GM18858 (cell line): ENCODE measurements around the gene LYVE1.
"Not testable (repeated sequence)": the region's sequence is repeated elsewhere in the genome, so short reads cannot be mapped to it uniquely, and the experiment has no call there.

ENCODE experiments used
- ATAC-seq: cut with Tn5 transposase; IDR thresholded peaks from one replicate; pipeline ENCODE4 v1.9.1; 2021; ENCODE audit not compliant: unreplicated experiment

Gene LYVE1, protein sequence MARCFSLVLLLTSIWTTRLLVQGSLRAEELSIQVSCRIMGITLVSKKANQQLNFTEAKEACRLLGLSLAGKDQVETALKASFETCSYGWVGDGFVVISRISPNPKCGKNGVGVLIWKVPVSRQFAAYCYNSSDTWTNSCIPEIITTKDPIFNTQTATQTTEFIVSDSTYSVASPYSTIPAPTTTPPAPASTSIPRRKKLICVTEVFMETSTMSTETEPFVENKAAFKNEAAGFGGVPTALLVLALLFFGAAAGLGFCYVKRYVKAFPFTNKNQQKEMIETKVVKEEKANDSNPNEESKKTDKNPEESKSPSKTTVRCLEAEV

DNA sequence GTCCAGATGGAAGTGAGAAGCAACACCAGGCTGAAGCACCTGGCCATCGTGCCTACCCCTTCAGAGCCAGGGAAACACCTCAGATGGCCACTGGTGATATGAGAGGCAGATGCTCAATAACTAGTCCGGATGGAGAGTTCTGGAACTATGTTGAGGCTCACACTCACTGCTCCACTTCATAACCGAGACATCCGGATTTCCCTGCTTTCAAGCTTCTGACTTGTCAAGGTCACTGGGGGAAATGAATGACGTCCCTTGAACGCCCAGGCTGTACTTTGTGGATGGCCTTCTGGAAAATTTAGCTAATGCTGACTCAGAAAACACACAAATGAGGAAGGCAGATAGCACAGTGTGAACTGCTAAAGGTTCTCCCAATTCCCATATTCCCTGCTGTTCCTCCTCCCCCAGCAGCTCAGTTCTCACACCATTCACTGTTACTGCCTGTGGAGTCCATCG, at the start of gene LYVE1:
Gene LYVE1, minus strand, starts transcription at position 180 of the 456 bp plus-strand sequence. Its CDS starts 133 bp downstream, at position 47.
- no peak for ATAC-seq

DNA sequence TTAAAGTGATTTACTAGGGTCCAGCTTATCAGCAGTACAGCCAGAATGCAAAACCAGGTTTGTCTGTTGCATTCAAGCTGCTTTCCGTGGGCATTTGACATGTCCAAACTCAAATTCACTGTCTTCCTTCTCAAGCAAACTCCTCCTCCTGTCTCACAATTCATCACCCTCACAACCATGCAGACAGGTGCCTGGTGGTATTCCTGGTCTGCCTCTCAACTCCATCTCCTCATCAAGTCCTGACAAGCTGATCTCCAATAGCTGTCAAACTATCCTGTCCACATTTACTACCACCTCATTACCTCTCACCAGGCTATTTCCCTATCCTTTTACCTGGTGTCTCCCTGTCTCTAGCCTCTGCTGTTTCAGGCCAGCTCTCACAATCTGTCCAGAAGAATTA, 49.1 kb upstream of the LYVE1 start:
- ATAC-seq: no peak

DNA sequence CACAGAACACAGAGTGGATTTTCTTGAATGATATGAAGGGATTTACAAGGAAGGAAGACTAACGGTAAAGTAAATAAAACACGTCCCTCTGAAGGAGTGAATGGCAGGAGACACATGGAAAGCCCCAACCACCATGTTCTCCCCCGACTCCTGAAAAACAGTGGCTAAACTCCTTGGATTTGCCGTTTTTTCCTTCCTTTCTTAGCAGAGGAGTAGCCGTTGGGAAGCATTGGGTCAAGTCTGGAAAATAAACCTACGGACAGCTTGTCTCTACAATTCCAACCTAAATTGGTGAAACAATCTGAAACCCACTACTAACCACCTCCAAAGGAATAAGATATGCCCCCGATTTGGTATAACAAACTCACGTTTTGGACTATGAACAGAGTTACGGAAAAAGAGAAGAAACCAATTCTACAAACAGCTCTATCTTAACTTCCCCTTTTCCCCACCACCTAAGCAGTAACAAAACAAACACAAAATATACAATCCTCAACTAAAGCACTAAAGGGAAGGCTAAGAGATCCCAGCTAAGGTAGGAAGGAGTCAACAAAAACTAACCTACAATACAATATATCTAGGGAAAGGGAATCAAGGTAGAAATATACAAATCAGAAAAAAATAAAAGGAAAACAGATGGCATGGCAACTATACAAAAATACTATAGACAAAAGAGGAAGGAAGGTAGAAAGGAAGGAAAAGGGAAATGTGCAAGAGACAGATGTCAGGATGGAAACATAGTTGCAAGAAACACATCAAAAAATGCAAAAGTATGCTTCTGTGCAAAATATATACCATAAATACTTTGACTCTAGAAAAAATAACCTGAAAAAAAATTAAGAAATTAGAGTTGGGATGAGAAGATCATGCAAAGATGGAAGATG, 43.8 kb upstream of the LYVE1 start:
- no peak for ATAC-seq

DNA sequence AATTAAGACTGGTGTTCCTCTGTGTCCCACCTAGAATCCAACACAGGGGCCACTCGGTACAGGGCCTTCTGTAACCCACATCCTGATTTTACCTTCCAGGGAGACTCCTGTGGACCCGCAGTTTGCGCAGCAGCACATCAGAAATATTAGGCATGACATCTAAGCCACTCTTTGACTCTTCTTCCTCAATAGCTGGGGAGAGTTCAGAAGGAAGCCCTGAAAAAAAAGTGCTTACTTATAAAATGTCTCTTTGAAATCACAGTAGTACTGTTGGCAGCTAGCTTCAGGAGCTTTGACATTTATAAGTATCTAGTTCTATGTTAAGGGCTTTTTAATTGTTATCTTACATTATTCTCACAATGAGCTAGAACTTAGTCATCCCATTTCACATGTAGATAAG, 41.2 kb upstream of the LYVE1 start:
- ATAC-seq: no peak

DNA sequence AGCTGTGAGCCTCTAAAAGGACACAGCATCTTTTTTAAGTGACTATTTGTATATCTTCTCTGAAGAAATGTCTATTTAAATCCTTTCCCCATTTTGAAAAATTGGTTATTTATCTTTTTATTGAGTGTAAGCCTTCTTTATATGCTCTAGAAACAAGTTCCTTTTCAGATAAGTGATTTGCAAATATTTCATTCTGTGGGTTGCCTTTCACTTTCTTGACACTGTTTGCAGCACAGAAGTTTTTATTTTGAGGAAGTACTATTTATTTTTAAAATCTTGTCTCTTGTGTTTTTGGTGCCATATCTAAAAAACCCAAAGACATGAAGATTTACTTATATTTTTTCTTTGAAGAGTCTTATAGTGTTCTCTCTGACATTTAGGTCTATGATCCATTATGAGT, 40.1 kb upstream of the LYVE1 start:
- ATAC-seq: no peak

DNA sequence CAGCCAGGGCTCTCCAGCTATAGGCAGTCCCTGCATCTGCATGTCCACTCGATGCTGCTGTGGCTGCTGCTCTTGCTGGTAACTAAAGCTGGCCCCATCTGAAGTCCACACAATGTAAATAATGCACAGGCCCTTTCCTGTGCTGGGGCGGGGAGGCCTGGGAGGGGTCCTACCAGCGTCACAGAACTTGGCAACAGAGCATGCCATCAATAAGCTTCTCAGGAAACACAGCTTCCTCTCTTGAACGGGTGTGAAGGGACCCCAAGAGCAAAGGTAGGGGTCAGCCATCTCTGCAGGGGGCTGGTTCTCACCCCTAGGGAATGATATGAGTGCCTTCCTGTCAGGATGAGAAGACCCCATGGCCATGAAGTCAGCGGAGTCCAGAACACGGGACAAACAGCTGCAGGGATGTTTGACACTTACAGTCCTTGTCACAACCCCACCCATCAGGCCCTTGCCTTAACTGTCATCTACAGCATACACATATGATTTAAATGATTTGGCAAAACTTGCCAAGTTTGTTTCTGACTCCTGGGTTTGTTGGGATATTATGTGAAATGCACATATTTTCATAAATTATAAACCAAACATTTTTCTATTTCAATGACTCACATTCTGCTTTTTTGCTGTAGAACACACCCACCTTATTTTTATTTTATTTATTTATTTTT, 39.1 kb upstream of the LYVE1 start:
- ATAC-seq: no peak

DNA sequence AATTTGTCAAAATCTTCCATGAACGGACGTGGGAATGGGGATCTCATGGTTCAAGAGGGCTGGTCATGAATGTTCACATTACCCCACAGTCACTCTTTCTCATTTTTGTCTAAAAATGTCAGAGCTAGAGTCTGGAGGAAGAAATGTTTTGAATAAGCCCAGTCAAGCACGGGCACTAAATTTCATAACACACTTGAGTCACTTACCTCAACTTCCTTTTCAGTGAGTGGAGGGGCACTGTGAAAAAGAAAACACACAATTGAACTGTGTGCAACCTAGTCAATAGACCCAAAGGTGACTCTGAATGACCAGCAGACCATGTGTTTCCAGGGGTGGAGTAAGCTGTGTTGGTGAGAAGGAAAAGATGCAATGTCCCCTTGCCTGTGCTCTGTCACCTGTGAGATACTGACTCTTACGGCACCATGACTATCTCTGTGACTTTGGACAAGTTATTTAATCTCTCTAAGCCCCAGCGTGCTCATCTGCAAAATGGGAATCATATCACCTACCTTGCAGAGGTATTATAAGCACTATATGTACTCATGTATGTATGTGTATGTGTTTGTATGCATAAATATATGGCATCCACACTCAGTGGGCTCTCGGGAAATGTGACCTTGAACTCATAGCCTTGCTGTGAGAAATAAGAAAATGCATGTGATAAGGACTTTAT, 38.2 kb upstream of the LYVE1 start:
- ATAC-seq: no peak

DNA sequence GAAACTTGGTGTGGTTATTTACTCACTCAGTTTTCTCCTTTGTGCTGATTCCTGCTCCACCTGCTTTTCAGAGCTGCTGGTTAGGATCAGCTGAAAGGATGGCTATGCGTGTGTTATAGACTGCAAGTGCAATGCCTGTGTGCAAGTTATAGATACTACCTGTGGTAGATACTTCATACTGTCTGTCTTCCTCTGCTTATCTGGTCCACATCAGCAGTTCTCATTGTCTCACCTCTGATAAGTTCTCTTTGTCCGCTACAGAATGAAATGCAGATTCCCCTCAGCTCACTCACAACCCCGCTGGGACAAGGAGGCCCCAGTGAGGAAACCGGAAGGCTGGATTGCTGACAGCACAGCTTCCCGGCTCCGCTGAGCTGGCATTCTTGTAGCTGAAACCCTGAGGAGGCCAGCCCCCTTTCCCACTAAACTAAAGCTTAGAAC, 37.5 kb upstream of the LYVE1 start:
- ATAC-seq: no peak

DNA sequence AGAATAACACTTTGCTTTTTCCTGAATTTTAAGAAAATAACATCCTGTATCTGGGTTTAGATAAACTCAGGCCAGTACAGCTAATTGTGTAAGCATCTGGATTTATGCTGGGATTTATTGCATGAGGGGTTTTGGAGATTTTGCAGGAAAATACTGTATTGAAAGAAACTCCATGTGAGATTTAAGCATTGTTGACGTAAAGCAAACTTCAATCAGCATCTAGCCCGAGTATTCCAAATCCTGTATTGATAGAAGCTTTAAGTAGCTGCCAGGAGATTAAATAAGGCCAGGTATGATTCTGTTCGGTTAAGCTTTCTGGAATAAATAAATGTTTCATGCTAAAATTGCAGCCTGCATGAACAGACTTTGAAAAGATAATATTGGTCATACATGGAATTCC, 36.3 kb upstream of the LYVE1 start:
- no peak for ATAC-seq

DNA sequence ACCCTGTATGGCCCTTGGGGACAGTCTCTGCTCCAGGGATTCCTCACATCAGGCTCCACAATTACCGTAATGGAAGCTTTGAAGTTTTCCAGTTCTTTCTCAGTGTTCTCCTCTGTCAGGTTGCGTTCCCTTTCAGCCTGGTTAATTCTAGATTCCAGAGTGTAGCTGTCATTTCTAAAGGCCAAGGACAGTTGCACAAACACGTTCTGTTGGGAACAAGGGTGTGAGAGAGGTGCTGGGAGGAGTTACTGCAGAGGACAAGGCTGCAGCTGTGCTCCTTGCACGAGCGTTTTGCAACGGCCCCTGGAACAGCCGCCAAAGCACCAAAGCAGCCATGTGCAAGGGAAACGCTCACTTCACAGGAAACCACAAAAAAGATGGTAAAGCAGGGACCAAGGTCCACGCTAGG, 35.9 kb upstream of the LYVE1 start:
- no peak for ATAC-seq

DNA sequence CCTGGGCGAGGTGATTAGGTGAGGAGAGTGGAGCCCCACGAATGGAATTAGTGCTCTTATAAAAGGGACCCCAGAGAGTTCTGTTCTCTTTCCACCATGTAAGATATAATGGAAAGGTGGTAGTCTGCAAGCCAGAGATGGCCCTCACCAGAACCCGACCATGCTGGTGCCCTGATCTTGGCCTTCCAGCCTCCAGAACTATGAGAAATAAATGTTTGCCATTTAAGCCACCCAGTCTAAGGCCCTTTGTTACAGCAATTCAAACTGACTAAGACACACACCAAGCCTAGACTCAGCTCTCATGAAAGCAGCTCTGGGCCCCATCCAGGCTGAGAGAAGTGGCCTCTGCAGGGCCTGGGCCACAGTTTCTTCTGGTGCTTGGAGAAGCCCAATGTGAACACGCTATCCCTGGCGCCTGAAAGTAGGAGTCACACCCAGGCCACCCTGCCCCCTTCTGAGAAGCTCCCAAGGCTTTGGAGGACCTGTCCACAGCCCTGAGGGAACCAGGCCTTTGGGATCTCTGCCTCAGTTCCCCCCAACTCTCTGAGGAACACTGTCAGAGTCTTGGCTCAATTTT, 35.3 kb upstream of the LYVE1 start:
- no peak for ATAC-seq

DNA sequence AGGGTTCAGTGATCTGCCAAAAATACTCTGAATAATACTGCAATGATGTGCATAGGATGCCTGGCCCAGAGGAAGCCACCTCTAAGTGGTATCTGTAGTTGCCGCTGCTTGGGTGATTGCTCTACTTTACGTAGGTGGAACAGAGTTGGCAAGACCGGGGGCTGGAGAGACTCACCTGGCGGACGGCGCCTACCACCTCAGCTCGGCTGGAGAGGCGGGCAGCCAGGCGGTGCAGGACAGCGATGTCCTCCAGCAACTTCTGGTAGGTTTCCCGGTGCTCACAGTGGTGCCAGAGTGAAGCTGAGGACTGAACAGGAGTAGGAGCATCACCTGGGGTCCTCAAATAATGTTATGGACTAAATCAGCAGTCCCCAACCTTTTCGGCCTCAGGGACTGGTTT, 34.5 kb upstream of the LYVE1 start:
- ATAC-seq: no peak

DNA sequence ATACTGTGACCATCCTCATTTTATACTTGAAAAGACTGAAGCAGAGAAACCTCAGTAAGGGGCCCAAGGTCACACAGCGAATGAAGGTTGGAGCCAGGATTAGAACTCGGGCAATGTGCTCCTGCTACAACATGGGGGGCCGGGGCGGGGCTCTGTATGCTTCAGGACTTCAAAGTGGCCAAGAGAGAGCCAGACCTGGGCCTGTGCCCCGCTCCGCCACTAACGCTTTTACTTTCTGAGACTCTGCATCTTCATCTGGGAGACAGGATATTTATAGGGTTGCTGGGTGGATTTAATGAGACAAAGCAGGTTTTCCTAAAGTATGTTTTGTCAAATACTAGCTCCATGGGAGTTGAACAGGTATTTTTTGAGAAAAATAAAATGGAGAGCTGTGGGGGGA, 33.9 kb upstream of the LYVE1 start:
- no peak for ATAC-seq

DNA sequence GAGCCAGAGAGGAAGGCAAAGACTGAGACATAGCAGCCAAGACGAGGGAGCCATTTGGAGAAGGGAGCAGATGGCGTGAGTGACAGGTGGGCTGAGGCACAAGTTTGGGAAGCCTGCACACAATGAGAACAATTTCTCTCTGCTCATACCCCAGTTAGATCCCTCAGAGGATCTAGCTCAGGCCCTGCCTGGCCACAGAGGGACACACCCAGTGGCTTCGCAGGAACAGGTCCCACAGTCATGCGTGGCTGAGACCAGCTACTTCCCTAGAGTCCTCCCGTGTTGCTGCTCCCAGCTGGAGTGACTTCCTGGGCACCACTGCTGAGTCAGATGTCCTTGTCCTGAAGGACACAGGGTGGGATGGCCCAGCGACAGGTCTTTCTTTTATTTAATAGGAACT, 33.4 kb upstream of the LYVE1 start:
- no peak for ATAC-seq

DNA sequence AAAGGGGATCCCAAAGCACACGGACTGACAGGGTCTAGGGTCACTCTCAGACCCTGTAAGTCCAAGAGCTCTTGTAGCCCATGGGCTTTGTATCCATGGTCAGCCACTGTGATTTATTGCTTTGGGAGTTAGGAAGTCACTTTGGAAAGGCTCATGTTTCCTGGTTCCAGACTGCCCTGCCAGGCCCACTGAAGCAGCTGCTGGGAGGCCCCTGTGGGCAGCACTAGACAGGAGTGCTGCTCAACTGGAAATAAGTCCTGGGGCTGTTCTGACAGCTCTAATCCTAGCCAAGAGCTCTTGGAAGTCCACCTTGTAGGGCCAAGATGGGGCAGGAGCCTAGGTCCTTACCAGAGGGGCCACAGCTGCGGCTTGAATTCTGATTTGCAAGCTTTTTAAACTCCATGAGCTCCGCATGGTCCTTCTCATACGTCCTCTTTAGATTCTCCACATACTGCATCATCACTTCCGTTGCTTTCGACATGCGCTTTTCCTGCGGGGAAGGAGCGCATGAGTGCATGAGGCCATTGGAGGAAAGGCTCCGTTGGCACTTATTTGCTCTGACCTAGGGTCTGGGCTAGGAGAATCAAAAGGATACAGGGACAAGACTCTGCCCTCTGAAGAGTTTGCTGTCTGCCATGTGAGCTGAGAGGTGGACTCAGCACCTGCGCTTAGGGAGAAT, 32.2 kb upstream of the LYVE1 start:
- no peak for ATAC-seq

DNA sequence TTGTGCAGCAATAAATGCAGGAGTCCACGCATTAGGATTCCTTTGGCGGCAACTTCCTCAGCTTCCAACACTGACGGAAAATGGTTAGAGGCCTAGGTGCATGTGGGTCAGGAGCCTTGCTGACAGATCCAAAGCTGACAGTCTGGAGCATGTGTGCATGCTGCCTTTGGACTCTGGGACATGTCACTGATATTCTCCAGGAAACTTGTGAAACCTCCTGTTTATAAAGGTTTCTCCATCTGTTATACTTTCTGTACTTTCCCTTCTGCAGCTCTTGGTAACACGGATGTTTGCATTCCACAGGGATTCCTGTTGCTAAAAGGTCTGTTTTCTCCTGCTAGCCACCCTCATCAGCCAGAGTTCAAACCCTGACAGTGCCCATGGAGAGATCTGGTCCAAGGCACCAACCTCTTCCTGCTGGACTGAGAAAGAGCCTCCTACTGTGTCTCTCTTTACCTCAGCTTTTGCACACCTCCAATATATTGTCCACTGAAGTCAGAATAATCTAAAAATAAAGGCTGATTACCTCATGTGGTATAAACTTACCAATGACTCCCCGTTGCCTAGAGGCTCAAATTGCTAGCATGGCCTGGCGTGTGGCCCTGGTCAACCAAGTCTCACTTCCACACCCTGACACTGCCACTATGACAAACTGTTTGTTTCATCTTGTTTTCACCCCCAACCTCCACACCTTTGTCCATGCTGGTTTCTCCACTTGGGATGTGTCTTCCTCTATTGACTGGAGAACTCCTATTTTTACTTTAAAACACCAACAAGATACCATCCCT, 31.1 kb upstream of the LYVE1 start:
- ATAC-seq: no peak

DNA sequence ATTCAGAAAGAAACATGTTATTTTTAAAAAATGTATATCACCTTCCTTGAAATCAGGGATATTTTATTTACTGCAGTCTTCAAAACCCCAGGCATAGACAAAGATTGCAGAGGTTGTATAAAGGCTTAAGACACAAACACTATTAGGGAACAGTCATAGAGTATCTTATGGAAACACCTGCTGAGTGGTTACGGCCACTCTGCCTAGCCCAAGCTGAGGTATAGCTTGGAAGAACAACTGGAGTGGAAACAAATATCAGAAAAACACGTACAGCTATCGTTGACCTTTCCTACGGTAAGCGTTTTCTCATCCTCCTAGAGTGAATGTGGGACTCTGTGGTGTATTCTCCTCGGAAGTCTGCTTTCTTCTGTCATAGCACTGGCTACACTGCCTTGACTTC, 30.4 kb upstream of the LYVE1 start:
- ATAC-seq: no peak

DNA sequence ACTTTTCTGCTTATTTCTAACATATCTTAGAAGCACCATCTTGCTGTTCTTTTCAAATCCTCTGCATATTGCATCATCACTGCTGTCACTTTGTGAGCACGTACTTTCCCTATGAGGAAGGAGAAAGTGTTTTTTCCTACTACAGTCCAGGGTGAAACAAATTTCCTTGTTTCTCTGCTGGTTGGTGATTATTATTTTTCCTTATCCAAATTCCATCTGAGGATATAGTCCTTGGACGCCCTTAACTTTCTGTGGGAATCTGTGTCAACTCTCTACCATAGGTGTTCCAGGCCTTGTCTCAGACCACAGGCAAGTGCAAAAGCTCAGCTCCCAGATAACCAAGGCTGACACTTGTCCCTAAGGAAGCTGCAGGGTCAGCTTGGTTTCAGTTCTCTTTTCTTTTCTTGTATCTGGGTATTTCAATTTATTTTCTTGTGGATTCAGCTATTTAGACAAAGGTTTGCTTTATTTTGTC, 29.4 kb upstream of the LYVE1 start:
- no peak for ATAC-seq

DNA sequence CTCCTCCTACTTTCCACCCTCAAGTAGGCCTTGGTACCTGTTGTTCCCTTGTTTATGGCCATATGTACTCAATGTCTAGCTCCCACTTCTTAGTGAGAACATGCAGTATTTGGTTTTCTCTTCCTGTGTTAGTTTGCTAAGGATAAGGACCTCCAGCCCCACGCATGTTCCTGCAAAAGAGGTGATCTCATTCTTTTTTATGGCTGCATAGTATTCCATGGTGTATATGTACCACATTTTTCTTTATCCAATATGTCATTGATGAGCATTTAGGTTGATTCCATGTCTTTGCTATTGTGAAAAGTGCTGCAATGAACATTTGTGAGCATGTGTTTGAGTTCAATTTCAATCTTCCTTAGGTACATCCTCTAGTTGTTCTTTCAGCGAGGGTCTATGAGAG, 27.4 kb upstream of the LYVE1 start:
- ATAC-seq: not testable (repeated sequence)
